Peyer's patch (tissue), 4 donors: ENCODE measurements around the gene SMARCD1. TPM values are rescaled to one million over a fixed set of nuclear protein-coding genes. Genes with fewer than 3 reads are reported as not detected.

ENCODE experiments used
- DNase-seq, 3 donors: peaks; one replicate each; pipeline ENCODE4 v3.0.0-alpha.2; 2017 to 2019
- H3K27ac ChIP-seq, 4 donors: fragments of 200-600 bp; sonication (generic); one replicate each; pipeline ENCODE4 v1.5.1; 2016 to 2019
- H3K27me3 ChIP-seq, 2 donors: fragments of 200-600 bp; sonication (generic); one replicate each; pipeline ENCODE4 v1.5.1; 2019
- H3K36me3 ChIP-seq, 3 donors: fragments of 200-600 bp; sonication (generic); one replicate each; pipeline ENCODE4 v1.5.1; 2016 to 2019
- H3K4me1 ChIP-seq, 4 donors: fragments of 200-600 bp; sonication (generic); one replicate each; pipeline ENCODE4 v1.5.1; 2016 to 2019
- H3K4me3 ChIP-seq, 4 donors: fragments of 200-600 bp; sonication (generic); 1 replicate in 3 of 4; 2 replicates in 1 of 4; pipeline ENCODE4 v1.5.1; 2016 to 2019; ENCODE audit warnings: mild to moderate bottlenecking in 1 of 4
- H3K9me3 ChIP-seq, 4 donors: fragments of 200-600 bp; sonication (generic); one replicate each; pipeline ENCODE4 v1.5.1; 2016 to 2019; ENCODE audit warnings: mild to moderate bottlenecking in 1 of 4
- POLR2A ChIP-seq, 2 donors: fragments of 450-650 bp; IDR thresholded peaks; one replicate each; pipeline ENCODE4 v1.5.1; 2017; ENCODE audit warnings: antibody characterized with exemption in 2 of 2, mild to moderate bottlenecking in 2 of 2, moderate library complexity in 2 of 2
- total RNA-seq, 4 donors: library from RNA; depleted of rRNA; stranded (reverse); fragments of >200 nt; gene quantifications; one replicate each; pipeline ENCODE4 v1.1.0, GENCODE V29; 2016
- TF ChIP-seq, protein P1 (sequence below), 6 experiments: fragments of 450-650 bp in 4 of 6; fragments of 200-600 bp in 2 of 6; sonication (generic) in 1 of 6; IDR thresholded peaks; one replicate each; pipeline ENCODE4 v1.5.1; 2017 to 2019; ENCODE audit warnings: antibody characterized with exemption in 6 of 6, mild to moderate bottlenecking in 3 of 6, moderate library complexity in 1 of 6

The SMARCD1 gene
- total RNA-seq, 4 donors from 2014 or later, result 76.5 to 126 (median 95.1) TPM

DNA sequence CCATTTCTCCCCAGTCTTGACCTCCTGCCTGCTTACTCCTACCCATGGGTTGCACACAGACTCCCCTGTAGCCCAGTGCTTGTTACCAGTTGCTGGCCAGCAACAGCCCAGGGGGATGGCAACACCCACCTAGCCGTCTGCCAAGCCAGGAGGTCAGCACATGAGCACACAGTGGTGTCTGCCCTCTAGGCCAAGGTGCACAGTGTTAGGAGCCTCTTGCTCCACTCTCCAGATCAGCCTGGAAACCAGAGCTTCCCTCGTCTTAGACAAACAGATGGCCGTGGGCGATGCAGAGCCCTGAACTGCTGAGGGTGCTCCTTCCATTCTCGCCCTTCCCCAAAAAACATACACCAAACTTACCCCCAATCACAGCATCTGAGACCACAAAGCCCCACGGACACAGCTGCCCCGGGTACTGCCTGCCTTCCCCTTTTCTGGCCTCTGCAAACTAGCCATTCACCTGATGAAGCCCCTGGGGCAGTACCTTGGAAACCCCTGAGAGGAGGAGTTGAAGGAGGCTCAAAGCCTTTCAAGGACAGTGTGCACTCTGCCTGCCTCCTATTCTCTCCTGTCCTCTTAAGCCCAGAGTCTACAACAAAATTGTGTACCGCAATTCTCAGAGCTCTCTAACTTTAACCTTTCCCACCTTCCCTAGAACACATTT lies 17.6 kb downstream of the SMARCD1 start:
- peak in 1 of 3 donors; percentile 51 for DNase-seq
- Histone ChIP-seq H3K27me3 (no peaks in the 10 kb centered on the region), H3K27ac (peak overlapping the region in 1 of 4 donors; percentile 85), H3K4me1 (peaks cover 0 to 33% (median 2%) of the 10 kb centered on the region in 4 donors), H3K9me3 (no peaks in the 10 kb centered on the region), H3K36me3 (peaks cover 0 to 27% (median 0%) of the 10 kb centered on the region in 3 donors), H3K4me3 (no peak overlapping the region)
- no peak for TF ChIP-seq POLR2A (IDR thresholded peaks at IDR 0.05)
- TF ChIP-seq, protein P1, sequence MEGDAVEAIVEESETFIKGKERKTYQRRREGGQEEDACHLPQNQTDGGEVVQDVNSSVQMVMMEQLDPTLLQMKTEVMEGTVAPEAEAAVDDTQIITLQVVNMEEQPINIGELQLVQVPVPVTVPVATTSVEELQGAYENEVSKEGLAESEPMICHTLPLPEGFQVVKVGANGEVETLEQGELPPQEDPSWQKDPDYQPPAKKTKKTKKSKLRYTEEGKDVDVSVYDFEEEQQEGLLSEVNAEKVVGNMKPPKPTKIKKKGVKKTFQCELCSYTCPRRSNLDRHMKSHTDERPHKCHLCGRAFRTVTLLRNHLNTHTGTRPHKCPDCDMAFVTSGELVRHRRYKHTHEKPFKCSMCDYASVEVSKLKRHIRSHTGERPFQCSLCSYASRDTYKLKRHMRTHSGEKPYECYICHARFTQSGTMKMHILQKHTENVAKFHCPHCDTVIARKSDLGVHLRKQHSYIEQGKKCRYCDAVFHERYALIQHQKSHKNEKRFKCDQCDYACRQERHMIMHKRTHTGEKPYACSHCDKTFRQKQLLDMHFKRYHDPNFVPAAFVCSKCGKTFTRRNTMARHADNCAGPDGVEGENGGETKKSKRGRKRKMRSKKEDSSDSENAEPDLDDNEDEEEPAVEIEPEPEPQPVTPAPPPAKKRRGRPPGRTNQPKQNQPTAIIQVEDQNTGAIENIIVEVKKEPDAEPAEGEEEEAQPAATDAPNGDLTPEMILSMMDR (IDR thresholded peaks at IDR 0.05), result no peak

DNA sequence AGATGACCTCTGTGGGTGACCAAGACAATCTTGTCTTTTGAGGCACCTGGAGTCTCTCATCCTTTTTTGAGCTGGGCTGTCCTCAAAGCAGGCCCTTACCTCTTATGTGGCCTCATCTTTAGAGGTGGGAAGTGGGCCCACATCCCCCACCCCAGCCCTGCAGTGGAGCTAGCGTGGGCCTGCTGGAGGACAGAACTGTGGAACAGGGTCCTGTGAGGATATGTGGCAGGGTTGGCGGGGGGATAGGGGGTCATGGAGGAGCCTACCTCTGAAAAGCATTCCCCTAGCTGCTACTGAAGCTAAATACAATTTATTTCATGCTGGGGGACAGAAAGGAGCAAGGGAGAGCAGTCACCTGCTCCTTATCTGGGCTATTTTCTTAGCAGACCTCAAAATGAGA lies 18.2 kb downstream of the SMARCD1 start:
- peak overlapping the region in 2 of 4 donors; percentile 54 to 56 for H3K4me3 ChIP-seq
- H3K9me3 ChIP-seq, result no peaks in the 10 kb centered on the region
- H3K27me3 ChIP-seq, result no peaks in the 10 kb centered on the region
- peak overlapping the region in 2 of 4 donors; percentile 71 to 85 for H3K27ac ChIP-seq
- H3K4me1 ChIP-seq, result peaks cover 0 to 33% (median 2%) of the 10 kb centered on the region in 4 donors
- no peak for TF ChIP-seq POLR2A (IDR thresholded peaks at IDR 0.05)
- TF ChIP-seq, protein P1 (IDR thresholded peaks at IDR 0.05), result no peak
- DNase-seq, result no peak
- H3K36me3 ChIP-seq, result peaks cover 0 to 21% (median 0%) of the 10 kb centered on the region in 3 donors

DNA sequence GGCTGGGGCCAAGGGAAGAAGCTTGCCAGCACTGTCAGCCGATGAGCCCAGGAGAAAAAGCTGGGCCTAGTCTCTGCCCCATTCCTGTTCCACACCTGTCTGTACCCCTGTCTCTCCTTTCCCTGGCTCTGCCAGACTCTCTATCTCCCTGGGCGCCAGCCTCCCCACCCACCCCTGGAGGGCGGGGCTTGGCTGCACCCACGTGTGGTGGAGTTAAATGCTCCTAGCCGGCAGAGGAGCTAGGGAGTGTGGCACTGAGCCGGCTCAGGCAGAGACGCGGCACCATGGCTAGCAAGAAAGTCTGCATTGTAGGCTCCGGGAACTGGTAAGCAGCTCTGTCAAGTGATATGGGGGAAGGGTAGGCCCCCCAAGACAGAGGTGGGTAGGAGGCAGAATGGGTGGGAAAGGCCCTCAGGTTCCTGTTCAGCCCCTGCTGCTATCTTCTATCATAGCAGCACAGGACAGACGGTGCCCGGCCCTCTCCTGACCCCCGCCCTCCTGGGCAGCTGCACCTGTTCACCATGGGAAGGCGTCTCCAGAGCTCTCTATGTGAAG lies 18.7 kb downstream of the SMARCD1 start, which contains the start of gene GPD1:
Gene GPD1, plus strand, starts transcription at position 242 of the 555 bp plus-strand sequence. Its CDS starts 43 bp downstream, at position 285.
- Histone ChIP-seq H3K4me1 (peaks cover 0 to 35% (median 2%) of the 10 kb centered on the region in 4 donors), H3K27me3 (no peaks in the 10 kb centered on the region), H3K9me3 (no peaks in the 10 kb centered on the region), H3K27ac (peak within 1 kb of the TSS in 3 of 4 donors; percentile 61 to 85 (median 71)), H3K4me3 (peak within 1 kb of the TSS in 3 of 4 donors; percentile 11 to 56 (median 54)), H3K36me3 (peaks cover 0 to 17% (median 0%) of the 10 kb centered on the region in 3 donors)
- TF ChIP-seq, protein P1 (IDR thresholded peaks at IDR 0.05), result peak in 2 of 6 experiments; percentile 23 to 30
- peak; percentile 96 to 97 for TF ChIP-seq POLR2A (IDR thresholded peaks at IDR 0.05)
- DNase-seq, result peak in 2 of 3 donors; percentile 86 to 92

DNA sequence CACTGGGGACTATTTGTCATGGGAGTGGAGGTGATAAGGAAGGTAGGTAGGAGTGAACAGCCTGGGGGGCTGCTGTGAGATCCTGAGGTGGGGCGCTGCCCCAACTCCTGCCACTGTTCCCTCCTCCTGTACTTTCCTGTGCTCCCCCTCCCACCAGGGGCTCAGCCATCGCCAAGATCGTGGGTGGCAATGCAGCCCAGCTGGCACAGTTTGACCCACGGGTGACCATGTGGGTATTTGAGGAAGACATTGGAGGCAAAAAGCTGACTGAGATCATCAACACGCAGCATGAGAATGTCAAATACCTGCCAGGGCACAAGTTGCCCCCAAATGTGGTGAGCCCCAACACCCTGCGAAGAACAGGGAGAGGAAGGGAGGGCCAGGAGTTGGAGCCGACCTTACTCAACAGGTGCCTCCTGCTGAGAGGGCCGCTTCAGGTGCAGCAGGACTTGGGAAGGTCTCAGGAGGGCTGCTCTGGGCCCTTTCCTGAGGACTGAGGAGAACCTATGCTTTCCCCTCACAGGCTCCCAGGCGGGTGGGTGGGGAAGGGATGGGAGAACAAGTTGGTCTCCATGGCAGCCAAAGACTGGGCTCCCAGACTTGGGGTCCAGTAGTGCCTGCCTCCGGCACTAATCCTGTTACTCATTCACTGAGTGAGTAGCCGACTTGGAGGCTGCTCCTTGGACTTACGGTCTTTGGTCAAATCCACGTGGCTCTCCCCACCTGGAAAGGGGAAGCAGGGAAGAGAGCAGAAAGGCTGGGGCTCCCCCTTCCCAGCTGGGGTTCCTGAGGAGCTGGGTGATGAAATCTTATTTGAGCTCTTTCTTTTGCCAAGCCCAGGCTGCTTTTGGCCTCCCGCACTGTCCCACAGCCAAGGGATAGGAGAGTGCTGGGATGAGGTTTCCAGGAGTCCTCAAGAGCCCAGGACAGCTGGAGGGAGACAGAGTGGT lies 19.6 kb downstream of the SMARCD1 start:
- Histone ChIP-seq H3K9me3 (no peaks in the 10 kb centered on the region), H3K4me3 (peak overlapping the region in 3 of 4 donors; percentile 11 to 56 (median 54)), H3K27me3 (no peaks in the 10 kb centered on the region), H3K27ac (peak overlapping the region in 3 of 4 donors; percentile 61 to 85 (median 71)), H3K36me3 (peaks cover 0 to 8% (median 0%) of the 10 kb centered on the region in 3 donors), H3K4me1 (peaks cover 4 to 43% (median 6%) of the 10 kb centered on the region in 4 donors)
- TF ChIP-seq, protein P1 (IDR thresholded peaks at IDR 0.05), result no peak
- TF ChIP-seq POLR2A (IDR thresholded peaks at IDR 0.05), result peak; percentile 33 to 86
- DNase-seq, result peak in 2 of 3 donors; percentile 74 to 84

DNA sequence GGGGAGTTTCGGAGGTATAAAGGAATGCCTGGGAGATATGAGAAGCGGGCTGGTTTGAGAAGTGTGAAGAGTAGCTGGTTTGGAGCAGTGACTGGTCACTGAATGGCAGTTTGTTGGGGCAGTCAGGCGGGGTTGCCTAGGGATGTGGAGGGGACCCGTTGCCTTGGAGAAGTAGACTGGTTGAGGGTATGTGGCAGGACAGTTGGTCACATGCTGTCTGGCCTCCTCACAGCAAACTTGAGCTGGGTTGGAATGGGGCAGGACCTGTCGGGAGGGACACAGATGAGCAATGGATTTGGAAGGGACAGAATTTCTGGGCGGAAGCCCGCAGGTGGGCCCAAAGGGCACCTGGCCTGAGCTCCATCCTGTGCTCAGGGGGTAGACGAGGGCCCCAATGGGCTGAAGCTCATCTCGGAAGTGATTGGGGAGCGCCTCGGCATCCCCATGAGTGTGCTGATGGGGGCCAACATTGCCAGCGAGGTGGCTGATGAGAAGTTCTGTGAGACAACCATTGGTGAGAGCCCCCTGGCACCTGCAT lies 20.8 kb downstream of the SMARCD1 start:
- no peak for TF ChIP-seq POLR2A (IDR thresholded peaks at IDR 0.05)
- TF ChIP-seq, protein P1 (IDR thresholded peaks at IDR 0.05), result no peak
- no peak for DNase-seq
- H3K4me1 ChIP-seq, result peaks cover 4 to 56% (median 18%) of the 10 kb centered on the region in 4 donors
- no peaks in the 10 kb centered on the region for H3K36me3 ChIP-seq
- H3K4me3 ChIP-seq, result peak overlapping the region in 2 of 4 donors; percentile 54 to 56
- no peaks in the 10 kb centered on the region for H3K27me3 ChIP-seq
- H3K9me3 ChIP-seq, result no peaks in the 10 kb centered on the region
- H3K27ac ChIP-seq, result peak overlapping the region in 3 of 4 donors; percentile 59 to 85 (median 71)
